ENCODE results near the gene DLST. TPM values are rescaled to one million over a fixed set of nuclear protein-coding genes. Genes with fewer than 3 reads are reported as not detected.
"Not testable (repeated sequence)": the region's sequence is repeated elsewhere in the genome, so short reads cannot be mapped to it uniquely, and the experiment has no call there.

The DLST gene
- total RNA-seq, 1 experiment from 2014 or later = 68.8 TPM

- DNase-seq (ENCODE audit: low read depth, low spot score) = no peak
- Histone ChIP-seq H3K27me3 (ENCODE audit: control insufficient read depth, insufficient read depth, low read length) (no peaks in the 10 kb centered on the region), H3K27ac (ENCODE audit: low read length) (no peak overlapping the region), H3K4me3 (ENCODE audit: low read depth in 2 of 2, low read length in 2 of 2) (no peak overlapping the region), H3K9me3 (ENCODE audit: control insufficient read depth, insufficient read depth, low read depth, low read length) (no peaks in the 10 kb centered on the region), H3K36me3 (ENCODE audit: control insufficient read depth, insufficient read depth, low read length) (no peaks in the 10 kb centered on the region), H3K4me1 (ENCODE audit: control insufficient read depth, insufficient read depth, low read length) (no peaks in the 10 kb centered on the region; the same call in 1 of the 2 replicates)
- ChIA-PET POLR2A (no interaction called here), CTCF (no interaction called here)
- no TSS peak for BruUV-seq (replicated peaks)
- ATAC-seq = no peak
- intact Hi-C loops (cut with micrococcal nuclease; ENCODE audit: unreplicated experiment) (no loop called here), in situ Hi-C loops (cut with HindIII; ENCODE audit: low pct_unique_long_range_greater_than_20kb, low sequenced_read_pairs) (no loop called here)
- TF ChIP-seq CTCF (IDR thresholded peaks at IDR 0.05) (no peak), TCF7L2 (IDR thresholded peaks at IDR 0.05; ENCODE audit: low read depth, low read length) (no peak), REST (IDR thresholded peaks at IDR 0.05; ENCODE audit: insufficient read depth in 1 of 2, low read depth in 2 of 2, low read length in 1 of 2) (no peak), POLR2AphosphoS5 (IDR thresholded peaks at IDR 0.05; ENCODE audit: low read depth, low read length) (no peak), SIN3A (IDR thresholded peaks at IDR 0.05; ENCODE audit: borderline replicate concordance, insufficient read depth, low read depth, low read length) (no peak)
Observed at GRCh38 chr14:74929242-74929641, 47.5 kb downstream of the DLST start.

GRCh38 chr14:74931744-74932143 lies 50.0 kb downstream of the DLST start:
- BruUV-seq (replicated peaks); in situ Hi-C loops (cut with HindIII; ENCODE audit: low pct_unique_long_range_greater_than_20kb, low sequenced_read_pairs); intact Hi-C loops (cut with micrococcal nuclease; ENCODE audit: unreplicated experiment); ATAC-seq; H3K4me1 ChIP-seq (ENCODE audit: control insufficient read depth, insufficient read depth, low read length); H3K36me3 ChIP-seq (ENCODE audit: control insufficient read depth, insufficient read depth, low read length); H3K4me3 ChIP-seq (ENCODE audit: low read depth in 2 of 2, low read length in 2 of 2); H3K27ac ChIP-seq (ENCODE audit: low read length); DNase-seq (ENCODE audit: low read depth, low spot score); H3K9me3 ChIP-seq (ENCODE audit: control insufficient read depth, insufficient read depth, low read depth, low read length); POLR2A ChIA-PET; H3K27me3 ChIP-seq (ENCODE audit: control insufficient read depth, insufficient read depth, low read length): not testable (repeated sequence)
- CTCF ChIA-PET = interaction anchor here (0.7 kb wide), 2 partner anchors 31 to 1983 kb away, joined by 6 to 11 read pairs; no protein-coding TSS in a partner anchor

GRCh38 chr14:74932401-74932901 lies 50.7 kb downstream of the DLST start:
- peak; percentile 48; the same call in 1 of the 2 replicates for ATAC-seq
- no TSS peak for BruUV-seq (replicated peaks)

More at GRCh38 chr14:74932401-74932901, 50.7 kb downstream of the DLST start:
- DNase-seq (ENCODE audit: low read depth, low spot score) = no peak
- Histone ChIP-seq H3K4me3 (ENCODE audit: low read depth in 2 of 2, low read length in 2 of 2) (no peak overlapping the region), H3K36me3 (ENCODE audit: control insufficient read depth, insufficient read depth, low read length) (no peaks in the 10 kb centered on the region), H3K27me3 (ENCODE audit: control insufficient read depth, insufficient read depth, low read length) (no peaks in the 10 kb centered on the region), H3K4me1 (ENCODE audit: control insufficient read depth, insufficient read depth, low read length) (no peaks in the 10 kb centered on the region; the same call in 1 of the 2 replicates), H3K27ac (ENCODE audit: low read length) (no peak overlapping the region), H3K9me3 (ENCODE audit: control insufficient read depth, insufficient read depth, low read depth, low read length) (no peaks in the 10 kb centered on the region)
- TF ChIP-seq SIN3A (IDR thresholded peaks at IDR 0.05; ENCODE audit: borderline replicate concordance, insufficient read depth, low read depth, low read length) (no peak), REST (IDR thresholded peaks at IDR 0.05; ENCODE audit: insufficient read depth in 1 of 2, low read depth in 2 of 2, low read length in 1 of 2) (no peak), CTCF (IDR thresholded peaks at IDR 0.05) (no peak), TCF7L2 (IDR thresholded peaks at IDR 0.05; ENCODE audit: low read depth, low read length) (no peak), POLR2AphosphoS5 (IDR thresholded peaks at IDR 0.05; ENCODE audit: low read depth, low read length) (no peak)
- ChIA-PET CTCF (interaction anchor here (0.7 kb wide), 1 partner anchor 12 kb away, joined by 3 read pairs; no protein-coding TSS in a partner anchor), POLR2A (no interaction called here)
- in situ Hi-C loops (cut with HindIII; ENCODE audit: low pct_unique_long_range_greater_than_20kb, low sequenced_read_pairs) (no loop called here), intact Hi-C loops (cut with micrococcal nuclease; ENCODE audit: unreplicated experiment) (no loop called here)
